ENCODE data around the gene FYN.

GRCh38 chr6:111672761-111673450, 200.3 kb downstream of the FYN start:
- TF ChIP-seq CTCF (IDR thresholded peaks at IDR 0.05) (no peak), POLR2A (IDR thresholded peaks at IDR 0.05) (no peak)
